Neural progenitor cell (in vitro differentiated cells): ENCODE results near the gene GABRG3. TPM values are rescaled to one million over a fixed set of nuclear protein-coding genes. Genes with fewer than 3 reads are reported as not detected.

Source experiments
- DNase-seq: peaks from one replicate; pipeline ENCODE4 v3.0.0-alpha.2; 2016; ENCODE audit warnings: low spot score
- H2AFZ ChIP-seq: fragments of 200-600 bp; sonication (generic); replicated peaks from 2 replicates; pipeline ENCODE4 v1.6.1; 2016; ENCODE audit warnings: antibody characterized with exemption
- H3F3A ChIP-seq: fragments of 200-600 bp; sonication (generic); 2 replicates; pipeline ENCODE4 v1.6.1; 2016; ENCODE audit warnings: antibody characterized with exemption, low read depth
- H3K27ac ChIP-seq: fragments of 200-600 bp; sonication (generic); 2 replicates; pipeline ENCODE4 v1.5.1; 2016; ENCODE audit warnings: mild to moderate bottlenecking
- H3K27me3 ChIP-seq: fragments of 200-600 bp; sonication (generic); 2 replicates; pipeline ENCODE4 v1.6.1; 2016; ENCODE audit warnings: mild to moderate bottlenecking, moderate library complexity
- H3K36me3 ChIP-seq: fragments of 200-600 bp; sonication (generic); 2 replicates; pipeline ENCODE4 v1.5.1; 2016
- H3K4me1 ChIP-seq: fragments of 200-600 bp; sonication (generic); 2 replicates; pipeline ENCODE4 v1.6.1; 2016; ENCODE audit warnings: mixed run types
- H3K4me2 ChIP-seq: fragments of 200-600 bp; sonication (generic); 2 replicates; pipeline ENCODE4 v1.6.1; 2016
- H3K4me3 ChIP-seq: fragments of 200-600 bp; sonication (generic); 2 replicates; pipeline ENCODE4 v1.5.1; 2016
- H3K79me2 ChIP-seq: fragments of 200-600 bp; sonication (generic); 2 replicates; pipeline ENCODE4 v1.6.1; 2016; ENCODE audit warnings: low read depth
- H3K9ac ChIP-seq: fragments of 200-600 bp; sonication (generic); 2 replicates; pipeline ENCODE4 v1.6.1; 2016
- H3K9me3 ChIP-seq: fragments of 200-600 bp; sonication (generic); 2 replicates; pipeline ENCODE4 v1.5.1; 2016; ENCODE audit warnings: low read depth
- H4K20me1 ChIP-seq: fragments of 200-600 bp; sonication (generic); 2 replicates; pipeline ENCODE4 v1.6.1; 2016; ENCODE audit warnings: low read depth
- H3K27ac Mint-ChIP-seq: 3 replicates; pipeline ENCODE4 v1.8.0; 2021; ENCODE audit warnings: mixed read lengths
- H3K27me3 Mint-ChIP-seq: 2 replicates; pipeline ENCODE4 v1.8.0; 2022; ENCODE audit warnings: low read depth, mild to moderate bottlenecking, inconsistent platforms, moderate library complexity, mixed read lengths; ENCODE audit not compliant: insufficient read depth
- H3K36me3 Mint-ChIP-seq: 3 replicates; pipeline ENCODE4 v1.8.0; 2021; ENCODE audit warnings: mixed read lengths
- H3K4me1 Mint-ChIP-seq: 3 replicates; pipeline ENCODE4 v1.8.0; 2021; ENCODE audit warnings: mixed read lengths
- H3K4me3 Mint-ChIP-seq: 3 replicates; pipeline ENCODE4 v1.8.0; 2021; ENCODE audit warnings: mild to moderate bottlenecking, moderate library complexity, mixed read lengths
- H3K9me3 Mint-ChIP-seq: 3 replicates; pipeline ENCODE4 v1.8.0; 2020; ENCODE audit warnings: mixed read lengths
- CTCF ChIP-seq: fragments of 200-600 bp; sonication (generic); IDR thresholded peaks from 2 replicates; pipeline ENCODE4 v1.5.1; 2017; ENCODE audit warnings: antibody characterized with exemption, mild to moderate bottlenecking
- EZH2 ChIP-seq: fragments of 200-600 bp; sonication (generic); IDR thresholded peaks from 2 replicates; pipeline ENCODE4 v1.6.1; 2017; ENCODE audit warnings: antibody characterized with exemption, mild to moderate bottlenecking, moderate library complexity
- EZH2phosphoT487 ChIP-seq: fragments of 200-600 bp; sonication (generic); IDR thresholded peaks from 2 replicates; pipeline ENCODE4 v1.6.1; 2017; ENCODE audit warnings: antibody characterized with exemption
- total RNA-seq: library from RNA; depleted of rRNA; stranded (reverse); fragments of >200 nt; gene quantifications from 2 replicates; pipeline ENCODE4 v1.2.3, GENCODE V29; 2015; ENCODE audit warnings: low replicate concordance

Gene GABRG3
- total RNA-seq, 1 donor from 2014 or later, result 3.4 TPM

DNA sequence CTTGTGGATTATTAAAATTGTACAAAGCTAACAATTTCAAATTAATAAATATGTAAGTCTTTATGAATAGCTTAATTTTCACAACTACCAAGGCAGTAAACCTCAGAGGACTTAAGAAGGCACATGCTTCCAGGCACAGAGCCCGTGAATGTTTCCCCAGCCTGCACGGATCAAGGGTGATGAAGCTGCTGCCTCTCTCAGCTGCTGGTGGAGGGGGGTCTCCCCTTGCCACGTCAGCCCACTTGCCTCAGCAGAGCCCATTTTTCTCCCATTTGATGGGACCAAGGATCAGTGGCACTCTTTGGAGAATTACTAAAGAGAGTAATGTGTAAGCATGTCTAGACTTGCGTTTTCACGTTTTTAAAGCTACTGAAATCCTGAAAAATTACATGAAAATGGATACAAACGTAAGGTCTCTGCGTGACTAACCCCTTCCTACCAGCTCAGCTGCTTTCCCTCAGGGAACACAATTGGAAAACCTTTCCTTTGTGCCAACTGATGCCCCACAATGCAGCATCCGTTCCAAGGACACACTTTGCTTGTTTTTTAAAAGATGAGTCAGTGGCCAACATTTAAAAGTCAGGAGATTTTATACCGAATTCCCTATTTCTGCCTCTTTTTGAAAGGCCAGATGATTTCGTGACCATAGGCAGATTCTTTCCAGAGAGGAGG is 494.1 kb downstream of the GABRG3 start:
- Histone ChIP-seq H3F3A (no peaks in the 10 kb centered on the region), H3K4me2 (no peak overlapping the region), H3K27me3 (no peaks in the 10 kb centered on the region), H3K9me3 (no peaks in the 10 kb centered on the region), H3K9ac (no peak overlapping the region), H2AFZ (no peak overlapping the region), H4K20me1 (no peaks in the 10 kb centered on the region), H3K79me2 (no peaks in the 10 kb centered on the region), H3K36me3 (no peaks in the 10 kb centered on the region), H3K4me3 (no peak overlapping the region), H3K4me1 (no peaks in the 10 kb centered on the region), H3K27ac (no peak overlapping the region)
- no peak for DNase-seq
- Mint-ChIP-seq H3K4me3 (no peak overlapping the region), H3K27me3 (peaks cover 2% of the 10 kb centered on the region), H3K27ac (no peak overlapping the region), H3K4me1 (peaks cover 11% of the 10 kb centered on the region), H3K36me3 (no peaks in the 10 kb centered on the region), H3K9me3 (peaks cover 2% of the 10 kb centered on the region)
- TF ChIP-seq CTCF (no peak), EZH2 (no peak), EZH2phosphoT487 (no peak)

DNA sequence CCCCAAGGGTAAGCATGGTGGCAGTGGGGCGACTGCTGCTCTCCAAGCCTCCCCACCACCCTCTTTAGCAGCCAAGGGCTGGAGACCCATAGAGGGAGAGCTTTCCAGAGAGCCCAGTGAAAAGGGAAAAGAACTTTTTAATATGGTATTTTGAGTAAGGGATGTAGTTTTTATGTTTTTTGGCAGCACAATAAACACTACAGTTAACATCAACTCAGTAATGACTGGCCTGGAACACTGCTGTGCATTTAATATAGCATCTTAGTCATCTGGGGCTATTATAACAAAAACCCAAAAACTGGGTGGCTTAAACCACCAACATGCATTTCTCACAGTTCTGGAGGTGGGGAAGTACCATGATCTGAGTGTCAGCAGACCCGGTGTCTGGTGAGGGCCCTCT is 495.8 kb downstream of the GABRG3 start:
- Mint-ChIP-seq H3K27me3 (peaks cover 2% of the 10 kb centered on the region), H3K36me3 (no peaks in the 10 kb centered on the region), H3K4me1 (peaks cover 7% of the 10 kb centered on the region), H3K27ac (no peak overlapping the region), H3K4me3 (no peak overlapping the region), H3K9me3 (peaks cover 2% of the 10 kb centered on the region)
- no peak for DNase-seq
- H4K20me1 ChIP-seq, result no peaks in the 10 kb centered on the region
- no peaks in the 10 kb centered on the region for H3K27me3 ChIP-seq
- no peak overlapping the region for H3K27ac ChIP-seq
- H3K79me2 ChIP-seq, result no peaks in the 10 kb centered on the region
- no peak overlapping the region for H3K4me2 ChIP-seq
- no peaks in the 10 kb centered on the region for H3K4me1 ChIP-seq
- H3F3A ChIP-seq, result no peaks in the 10 kb centered on the region
- no peak overlapping the region for H3K4me3 ChIP-seq
- TF ChIP-seq CTCF (no peak), EZH2phosphoT487 (no peak), EZH2 (no peak)
- no peak overlapping the region for H3K9ac ChIP-seq
- no peaks in the 10 kb centered on the region for H3K36me3 ChIP-seq
- H3K9me3 ChIP-seq, result no peaks in the 10 kb centered on the region
- no peak overlapping the region for H2AFZ ChIP-seq

DNA sequence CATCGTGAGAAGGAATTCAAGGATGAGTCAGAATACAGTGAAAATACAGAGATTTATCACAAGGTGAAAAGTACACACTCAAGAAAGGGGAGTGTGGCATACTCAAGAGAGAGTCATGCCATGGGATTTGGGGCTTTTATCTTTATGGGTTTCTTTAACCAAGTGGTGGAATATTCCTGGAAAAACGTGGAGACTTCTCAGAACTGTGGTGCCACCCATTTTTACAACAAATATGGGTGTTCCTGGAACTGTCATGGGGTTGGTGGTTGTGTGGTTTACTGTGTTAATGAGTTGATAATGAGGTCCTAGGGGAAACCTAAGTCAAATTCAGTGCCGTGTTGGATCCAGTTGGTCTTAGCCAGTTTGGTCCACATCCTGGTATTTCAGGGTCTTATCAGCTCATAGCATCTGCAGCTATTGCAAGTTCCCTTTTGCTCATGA is 497.2 kb downstream of the GABRG3 start:
- H3K27me3 ChIP-seq, result no peaks in the 10 kb centered on the region
- Mint-ChIP-seq H3K4me1 (peaks cover 7% of the 10 kb centered on the region), H3K27me3 (peaks cover 2% of the 10 kb centered on the region), H3K9me3 (no peaks in the 10 kb centered on the region), H3K27ac (no peak overlapping the region), H3K36me3 (no peaks in the 10 kb centered on the region), H3K4me3 (no peak overlapping the region)
- no peaks in the 10 kb centered on the region for H4K20me1 ChIP-seq
- no peaks in the 10 kb centered on the region for H3K9me3 ChIP-seq
- no peaks in the 10 kb centered on the region for H3K79me2 ChIP-seq
- TF ChIP-seq EZH2 (no peak), CTCF (no peak), EZH2phosphoT487 (no peak)
- H2AFZ ChIP-seq, result no peak overlapping the region
- no peak overlapping the region for H3K4me2 ChIP-seq
- H3K4me1 ChIP-seq, result no peaks in the 10 kb centered on the region
- no peaks in the 10 kb centered on the region for H3F3A ChIP-seq
- no peak overlapping the region for H3K4me3 ChIP-seq
- DNase-seq, result no peak
- no peak overlapping the region for H3K9ac ChIP-seq
- H3K27ac ChIP-seq, result no peak overlapping the region
- H3K36me3 ChIP-seq, result no peaks in the 10 kb centered on the region
